HFF-Myc (cell line): Measurements from ENCODE around the gene SLC6A1.

Experiments used
- DNase-seq: peaks from one replicate; pipeline ENCODE4 v3.0.0-alpha.2; 2011; ENCODE audit warnings: low read depth; ENCODE audit errors: extremely low read depth
- H3K4me3 ChIP-seq: replicated peaks from 2 replicates; pipeline ENCODE4 v1.5.1; 2011; ENCODE audit warnings: low read depth, mild to moderate bottlenecking, control low read depth, low read length
- CTCF ChIP-seq: IDR thresholded peaks from 2 replicates; pipeline ENCODE4 v1.5.1; 2012; ENCODE audit warnings: mild to moderate bottlenecking, low read depth, low read length, control low read depth; ENCODE audit errors: missing control alignments

Gene SLC6A1

DNA sequence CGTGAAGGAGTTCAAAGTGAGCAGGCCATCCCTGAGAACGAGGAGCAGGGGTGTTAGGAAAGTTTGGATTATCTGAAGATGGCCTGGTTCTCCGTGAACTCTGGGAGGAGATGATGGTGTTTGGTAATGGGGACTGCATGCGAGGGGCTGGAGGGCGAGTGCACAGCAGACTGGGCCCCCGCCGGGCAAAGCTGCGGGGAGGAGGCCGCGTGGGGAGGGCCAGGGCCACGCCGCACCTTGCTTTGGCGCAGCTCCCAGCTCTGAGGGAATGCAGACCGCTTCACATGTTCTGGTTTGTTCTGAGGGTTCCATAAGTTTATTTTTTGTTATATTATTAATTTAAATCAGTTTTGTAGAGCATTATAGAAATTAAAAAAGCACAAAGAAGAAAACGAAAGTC lies 22.2 kb downstream of the SLC6A1 start:
- no peak for TF ChIP-seq CTCF
- no peak overlapping the region for H3K4me3 ChIP-seq

GRCh38 chr3:11015369-11015768 lies 22.8 kb downstream of the SLC6A1 start:
- no peak overlapping the region for H3K4me3 ChIP-seq
- TF ChIP-seq CTCF, result no peak
- DNase-seq, result no peak

More for the DNA sequence above, 22.2 kb downstream of the SLC6A1 start:
- no peak for DNase-seq

- no peak for TF ChIP-seq CTCF
- no peak overlapping the region for H3K4me3 ChIP-seq
- no peak for DNase-seq
These were observed 24.2 kb downstream of the SLC6A1 start for GRCh38 chr3:11016727-11017126.

GRCh38 chr3:11019116-11019819 lies 26.7 kb downstream of the SLC6A1 start:
- no peak for TF ChIP-seq CTCF
- no peak for DNase-seq
- H3K4me3 ChIP-seq, result no peak overlapping the region

DNA sequence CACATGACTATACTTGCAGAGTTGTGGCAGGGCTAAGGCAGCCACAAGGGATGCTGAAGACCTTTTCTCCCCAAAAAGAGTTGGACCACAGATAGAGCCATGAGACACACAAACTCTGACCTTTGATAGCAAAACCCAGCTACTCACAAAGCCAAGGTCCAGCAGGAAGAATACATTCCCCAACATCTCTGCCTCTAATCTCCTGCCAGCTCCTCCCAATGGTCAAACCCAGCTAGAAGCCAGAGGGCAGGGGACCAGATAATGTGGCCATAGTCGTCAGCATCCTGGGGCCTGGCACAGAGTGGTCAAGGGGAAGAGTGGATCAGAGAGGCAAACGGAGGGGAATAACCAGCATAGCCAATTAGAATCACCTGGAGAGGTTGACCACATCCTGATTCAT lies 28.2 kb downstream of the SLC6A1 start:
- no peak for TF ChIP-seq CTCF
- H3K4me3 ChIP-seq, result no peak overlapping the region
- DNase-seq, result no peak

DNA sequence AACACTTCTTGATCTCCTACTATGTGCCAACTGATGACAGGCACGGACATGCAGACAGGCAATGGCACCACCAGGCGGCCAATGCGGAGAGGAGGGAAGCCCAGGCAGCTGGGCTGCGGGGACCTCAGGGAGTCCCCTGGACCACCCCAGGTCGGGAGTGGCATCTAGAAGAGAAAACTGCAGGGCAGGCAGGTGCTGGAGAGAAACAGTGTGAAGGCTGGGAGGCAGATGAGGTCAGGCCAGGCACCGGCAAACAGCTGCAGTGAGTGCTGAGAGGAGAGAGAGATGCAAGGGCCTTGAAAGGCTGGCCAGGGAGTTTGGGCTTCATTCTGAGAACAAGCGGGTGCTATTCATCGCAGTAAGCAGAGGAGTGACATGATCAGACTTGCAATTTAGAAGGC lies 29.1 kb downstream of the SLC6A1 start:
- no peak overlapping the region for H3K4me3 ChIP-seq
- DNase-seq, result no peak
- no peak for TF ChIP-seq CTCF

- no peak for TF ChIP-seq CTCF
- DNase-seq, result no peak
- H3K4me3 ChIP-seq, result no peak overlapping the region
These were observed 29.6 kb downstream of the SLC6A1 start for GRCh38 chr3:11022115-11022514.
